D721Med (cell line): Measurements from ENCODE around the gene C1QTNF6.
"Not testable (repeated sequence)": the region's sequence is repeated elsewhere in the genome, so short reads cannot be mapped to it uniquely, and the experiment has no call there.

Source experiments
- DNase-seq: peaks from one replicate; pipeline ENCODE4 v3.0.0; 2011; ENCODE audit warnings: low spot score; ENCODE audit not compliant: insufficient read length
- FAIRE-seq: peaks from 2 replicates; lab custom pipeline; 2011; peaks lifted over from hg19 to GRCh38; lab: Jason Lieb, UNC
- TF ChIP-seq, protein P1 (sequence below): IDR thresholded peaks from 2 replicates; pipeline ENCODE4 v1.5.1; 2012; ENCODE audit warnings: mild to moderate bottlenecking, control low read depth; ENCODE audit not compliant: insufficient read depth; ENCODE audit errors: missing control alignments

C1QTNF6 gene

GRCh38 chr22:37203354-37204044 is 15.5 kb upstream of the C1QTNF6 start:
- TF ChIP-seq, protein P1, sequence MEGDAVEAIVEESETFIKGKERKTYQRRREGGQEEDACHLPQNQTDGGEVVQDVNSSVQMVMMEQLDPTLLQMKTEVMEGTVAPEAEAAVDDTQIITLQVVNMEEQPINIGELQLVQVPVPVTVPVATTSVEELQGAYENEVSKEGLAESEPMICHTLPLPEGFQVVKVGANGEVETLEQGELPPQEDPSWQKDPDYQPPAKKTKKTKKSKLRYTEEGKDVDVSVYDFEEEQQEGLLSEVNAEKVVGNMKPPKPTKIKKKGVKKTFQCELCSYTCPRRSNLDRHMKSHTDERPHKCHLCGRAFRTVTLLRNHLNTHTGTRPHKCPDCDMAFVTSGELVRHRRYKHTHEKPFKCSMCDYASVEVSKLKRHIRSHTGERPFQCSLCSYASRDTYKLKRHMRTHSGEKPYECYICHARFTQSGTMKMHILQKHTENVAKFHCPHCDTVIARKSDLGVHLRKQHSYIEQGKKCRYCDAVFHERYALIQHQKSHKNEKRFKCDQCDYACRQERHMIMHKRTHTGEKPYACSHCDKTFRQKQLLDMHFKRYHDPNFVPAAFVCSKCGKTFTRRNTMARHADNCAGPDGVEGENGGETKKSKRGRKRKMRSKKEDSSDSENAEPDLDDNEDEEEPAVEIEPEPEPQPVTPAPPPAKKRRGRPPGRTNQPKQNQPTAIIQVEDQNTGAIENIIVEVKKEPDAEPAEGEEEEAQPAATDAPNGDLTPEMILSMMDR, result no peak
- no peak for DNase-seq
- no peak for FAIRE-seq

GRCh38 chr22:37202716-37203115 is 14.7 kb upstream of the C1QTNF6 start:
- TF ChIP-seq, protein P1, result no peak
- no peak for FAIRE-seq
- DNase-seq, result no peak

DNA sequence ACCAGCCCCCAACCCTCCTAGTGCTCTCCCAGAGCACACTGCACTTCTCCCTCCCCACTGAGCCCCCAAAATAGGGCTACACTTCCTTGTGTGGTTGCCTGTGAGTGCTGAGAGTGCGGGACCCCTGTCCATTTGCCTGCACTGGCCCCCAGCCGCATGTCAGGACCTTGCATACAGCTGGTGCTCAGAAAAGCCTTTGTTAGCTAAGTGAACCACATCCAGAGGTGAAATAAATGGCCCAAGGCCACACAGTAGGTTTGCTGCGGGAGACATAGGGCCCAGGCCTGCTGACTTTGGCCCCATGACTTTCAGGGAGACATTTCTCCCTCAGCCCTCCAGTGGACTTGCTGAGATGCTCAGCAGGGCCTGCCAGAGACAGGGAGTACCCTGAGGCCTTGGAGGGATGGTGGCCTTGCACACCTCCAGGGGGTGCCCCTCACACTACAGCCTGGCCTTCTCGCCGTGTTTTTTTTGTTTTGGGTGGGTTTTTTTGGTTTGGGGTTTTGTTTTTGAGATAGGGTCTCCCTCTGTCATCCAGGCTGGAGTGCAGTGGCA is 14.0 kb upstream of the C1QTNF6 start:
- FAIRE-seq (no peak), DNase-seq (no peak)
- TF ChIP-seq, protein P1, result no peak

GRCh38 chr22:37201443-37201820 is 13.4 kb upstream of the C1QTNF6 start:
- FAIRE-seq, DNase-seq: not testable (repeated sequence)

- DNase-seq (no peak), FAIRE-seq (no peak)
- TF ChIP-seq, protein P1, result no peak
These were observed 11.7 kb upstream of the C1QTNF6 start for GRCh38 chr22:37199760-37200108.

- FAIRE-seq (no peak), DNase-seq (peak; percentile 84)
- TF ChIP-seq, protein P1, result peak; percentile 76
These were observed 11.2 kb upstream of the C1QTNF6 start for GRCh38 chr22:37199103-37199759.

- peak; percentile 50 for DNase-seq
- FAIRE-seq, result no peak
- TF ChIP-seq, protein P1, result peak; percentile 53
These were observed 10.4 kb upstream of the C1QTNF6 start for GRCh38 chr22:37198258-37199102.
